Measurements from ENCODE around the gene KLKB1.
"Not testable (repeated sequence)": the region's sequence is repeated elsewhere in the genome, so short reads cannot be mapped to it uniquely, and the experiment has no call there.

KLKB1 gene

GRCh38 chr4:186265683-186266652, 38.7 kb downstream of the KLKB1 start, which contains the start of gene F11:
Gene F11 (plus strand): TSS chr4:186266189. CDS start chr4:186267137, 948 bp downstream.
- DNase-seq: no peak

GRCh38 chr4:186266729-186267456, 39.6 kb downstream of the KLKB1 start:
- DNase-seq: no peak

- no peak for DNase-seq
These were observed 43.9 kb downstream of the KLKB1 start for GRCh38 chr4:186271081-186271678.

GRCh38 chr4:186272699-186273391, 45.5 kb downstream of the KLKB1 start:
- no peak for DNase-seq

- not testable (repeated sequence) for DNase-seq
These were observed 46.1 kb downstream of the KLKB1 start for GRCh38 chr4:186273392-186273789.

GRCh38 chr4:186283311-186283710, 56.0 kb downstream of the KLKB1 start:
- DNase-seq: no peak

- no peak for DNase-seq
These were observed 57.8 kb downstream of the KLKB1 start for GRCh38 chr4:186285147-186285546.

GRCh38 chr4:186286581-186286980, 59.3 kb downstream of the KLKB1 start:
- DNase-seq: no peak

- DNase-seq: no peak
These were observed 64.1 kb downstream of the KLKB1 start for GRCh38 chr4:186291256-186291890.

GRCh38 chr4:186294160-186294559, 66.9 kb downstream of the KLKB1 start:
- no peak for DNase-seq

- DNase-seq: no peak
These were observed 69.2 kb downstream of the KLKB1 start for GRCh38 chr4:186296481-186296880.

- DNase-seq: no peak
These were observed 69.8 kb downstream of the KLKB1 start for GRCh38 chr4:186297013-186297645.

GRCh38 chr4:186298031-186298647, 70.8 kb downstream of the KLKB1 start:
- no peak for DNase-seq

- no peak for DNase-seq
These were observed 72.0 kb downstream of the KLKB1 start for GRCh38 chr4:186299291-186299690.

- no peak for DNase-seq
These were observed 73.5 kb downstream of the KLKB1 start for GRCh38 chr4:186300659-186301390.

GRCh38 chr4:186304216-186304615, 76.9 kb downstream of the KLKB1 start:
- DNase-seq: no peak

- DNase-seq: no peak
These were observed 77.7 kb downstream of the KLKB1 start for GRCh38 chr4:186304866-186305505.

GRCh38 chr4:186307497-186307896, 80.2 kb downstream of the KLKB1 start:
- no peak for DNase-seq

- DNase-seq: no peak
These were observed 80.6 kb downstream of the KLKB1 start for GRCh38 chr4:186307916-186308315.
